Activated T-cell treated with anti-CD3 and anti-CD28 coated beads for 1 hour (primary cell): ENCODE results near the gene HACD2.
"Not testable (repeated sequence)": the region's sequence is repeated elsewhere in the genome, so short reads cannot be mapped to it uniquely, and the experiment has no call there.

ENCODE experiments used
- DNase-seq: peaks from one replicate; pipeline ENCODE4 v3.0.0-alpha.2; 2020; ENCODE audit warnings: low read depth

The HACD2 gene

GRCh38 chr3:123584988-123585937, at the start of gene HACD2:
Gene HACD2 (minus strand): TSS chr3:123585053. CDS start chr3:123585027, 26 bp downstream.
- DNase-seq = peak; percentile 92

GRCh38 chr3:123634149-123635051, 49.5 kb upstream of the HACD2 start:
- no peak for DNase-seq

GRCh38 chr3:123633530-123633929, 48.7 kb upstream of the HACD2 start:
- DNase-seq = no peak

DNA sequence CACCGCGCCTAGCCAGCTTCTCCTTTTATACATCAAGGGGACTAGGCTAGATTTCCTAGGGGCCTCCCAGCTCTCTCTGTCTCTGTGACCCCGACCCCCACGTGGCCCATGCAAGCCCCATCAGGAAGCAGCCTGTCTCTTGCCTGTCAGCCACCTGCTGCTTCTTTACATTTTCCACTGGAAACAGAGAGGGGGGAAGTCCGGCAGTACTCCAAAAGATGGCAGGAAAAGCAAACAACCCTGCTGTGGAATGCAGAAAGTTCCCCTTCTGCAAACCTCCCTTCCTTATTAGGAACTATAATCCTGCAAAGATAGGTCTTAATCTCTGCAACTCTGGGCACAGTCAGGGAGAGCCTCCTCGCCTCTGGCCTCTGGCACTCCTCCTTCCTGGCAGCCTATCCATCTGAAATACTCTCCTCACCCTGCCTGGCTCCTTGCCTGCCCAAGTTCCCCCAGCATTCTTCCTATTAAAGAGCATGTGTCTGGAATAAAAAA, 47.4 kb upstream of the HACD2 start:
- no peak for DNase-seq

DNA sequence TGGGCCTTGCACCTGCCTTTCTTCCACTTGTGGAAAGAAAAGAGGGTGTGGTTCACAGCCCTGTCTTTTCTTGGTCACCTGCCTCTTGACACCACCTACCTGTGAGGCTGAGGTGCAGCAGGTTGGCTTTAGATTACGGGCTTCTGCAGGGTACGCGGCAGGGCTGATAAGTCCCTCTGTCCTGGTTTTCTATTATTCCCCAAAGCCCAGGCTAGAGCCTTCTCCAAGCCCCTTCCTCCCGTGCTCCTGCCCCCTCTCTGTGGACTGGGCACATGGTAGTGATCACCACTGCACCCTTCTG, 44.8 kb upstream of the HACD2 start:
- no peak for DNase-seq

DNA sequence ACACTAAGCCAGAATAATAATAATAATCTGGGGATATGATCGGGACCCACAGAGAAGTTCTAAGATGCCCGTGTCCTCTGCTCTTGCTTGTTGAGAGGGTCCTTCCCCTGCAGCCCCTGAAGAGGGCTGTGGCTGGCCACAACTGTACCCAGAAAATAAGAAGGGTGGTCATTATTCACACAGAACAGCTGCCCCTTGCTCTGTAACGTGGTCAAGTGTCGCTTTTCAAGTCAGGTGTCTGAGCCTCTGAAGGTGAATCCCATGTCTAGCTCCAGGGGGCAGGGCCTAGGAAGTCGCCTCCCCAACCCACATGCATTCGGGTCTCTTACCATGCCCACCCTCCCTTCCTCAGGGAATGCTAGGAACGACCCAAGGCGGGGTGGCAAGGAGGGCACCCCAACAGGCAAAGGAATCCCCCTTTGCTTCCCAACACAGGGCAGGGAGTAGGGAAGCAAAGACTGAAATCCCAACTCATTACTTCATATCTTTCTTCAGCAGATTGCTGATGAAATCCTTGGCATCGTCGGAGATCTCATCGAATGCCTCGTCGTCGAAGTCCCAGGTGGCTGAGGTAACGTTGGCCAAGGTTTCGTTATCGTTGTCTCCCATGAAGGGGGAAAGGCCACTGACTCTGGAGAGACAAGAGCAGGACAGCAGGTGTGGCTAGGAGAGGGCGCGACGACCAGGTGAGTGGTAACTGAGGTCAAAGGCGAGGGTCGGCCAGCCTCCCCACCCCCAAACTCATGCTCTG, 44.3 kb upstream of the HACD2 start:
- no peak for DNase-seq

- DNase-seq = no peak
Observed at GRCh38 chr3:123627673-123628670, 43.1 kb upstream of the HACD2 start.

- DNase-seq = no peak
Observed at GRCh38 chr3:123626881-123627280, 42.0 kb upstream of the HACD2 start.

GRCh38 chr3:123624302-123624701, 39.4 kb upstream of the HACD2 start:
- DNase-seq = no peak

DNA sequence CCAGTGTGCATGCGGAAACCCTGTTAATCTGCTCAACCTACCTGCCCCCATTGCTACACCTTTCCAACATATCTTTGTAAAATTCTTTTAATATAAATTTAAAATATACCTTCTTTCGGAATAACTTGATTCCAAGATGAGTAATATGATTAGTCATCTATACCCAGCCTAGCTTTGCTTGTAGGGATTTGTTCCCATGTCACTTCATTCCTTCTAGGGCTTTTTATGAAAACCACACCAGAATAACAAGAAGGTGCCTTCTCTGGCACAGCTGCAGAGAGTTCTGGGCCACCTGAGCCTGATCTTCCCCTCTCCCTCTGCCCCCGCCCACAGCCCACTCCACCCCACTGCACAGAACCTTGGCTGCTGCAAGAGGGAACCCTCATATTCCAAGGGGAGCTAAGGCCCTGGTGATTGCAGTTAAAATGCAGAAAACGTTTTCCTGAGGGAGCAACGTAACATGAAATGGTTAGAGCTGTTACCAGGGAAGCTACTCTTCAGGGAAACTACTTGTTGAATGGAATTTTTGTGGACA, 38.6 kb upstream of the HACD2 start:
- DNase-seq = no peak

DNA sequence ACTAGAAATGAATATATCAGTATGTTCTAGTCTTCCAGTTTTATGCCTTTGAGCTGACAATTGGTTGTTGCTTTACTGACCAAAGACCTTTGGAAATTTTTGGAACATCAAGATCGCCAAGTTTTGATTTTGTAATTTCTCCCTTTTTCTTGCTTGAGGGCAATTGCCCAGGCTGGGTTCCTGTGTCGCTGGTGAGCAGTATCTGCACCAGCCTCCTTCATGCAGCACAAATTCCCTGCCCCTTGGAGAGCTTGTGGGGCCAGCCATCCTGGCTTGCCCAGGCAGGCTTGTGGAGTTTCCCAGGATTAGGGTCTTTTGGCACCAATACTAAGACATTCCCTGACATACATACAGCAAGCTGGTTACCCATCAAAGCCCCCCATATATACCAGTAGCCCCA, 37.9 kb upstream of the HACD2 start:
- no peak for DNase-seq

- no peak for DNase-seq
Observed at GRCh38 chr3:123621850-123622189, 37.0 kb upstream of the HACD2 start.

- DNase-seq = no peak
Observed at GRCh38 chr3:123621186-123621849, 36.5 kb upstream of the HACD2 start.

GRCh38 chr3:123620343-123620742, 35.5 kb upstream of the HACD2 start:
- no peak for DNase-seq

DNA sequence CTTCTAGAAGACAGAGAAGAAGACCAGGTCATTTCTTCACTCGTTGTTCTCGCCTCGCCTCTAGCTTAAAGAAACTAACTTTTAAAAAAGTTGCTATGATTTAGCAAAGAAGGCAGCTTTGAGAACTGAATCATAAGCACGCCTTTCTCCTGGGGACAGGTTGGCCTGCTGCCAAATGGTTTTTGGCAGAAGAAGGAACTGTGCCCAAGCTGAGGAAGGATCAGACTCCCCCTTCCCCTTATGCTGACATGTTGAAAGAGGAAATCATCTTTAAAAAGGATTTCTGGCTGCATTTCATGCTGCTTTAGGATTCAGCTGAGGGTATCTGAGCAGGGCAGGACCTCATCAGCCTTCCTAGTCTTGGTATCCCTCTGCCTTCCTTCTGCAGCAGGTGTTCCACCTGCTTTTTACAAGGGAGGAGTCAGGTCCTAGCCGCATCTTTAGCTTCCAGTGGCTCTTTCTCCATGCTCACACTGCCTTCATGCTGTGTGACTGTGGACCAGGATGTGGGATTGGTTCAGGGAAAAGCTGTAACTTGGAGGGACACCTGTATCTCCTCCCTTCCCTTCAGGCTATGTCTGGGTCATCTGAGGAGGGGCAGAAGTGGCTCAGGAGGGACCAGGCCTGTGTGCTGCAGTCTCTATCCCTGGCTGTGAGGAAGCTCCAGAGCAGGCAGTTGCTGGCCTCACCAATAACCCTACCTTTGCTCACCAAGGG, 34.1 kb upstream of the HACD2 start:
- no peak for DNase-seq

- DNase-seq = no peak
Observed at GRCh38 chr3:123618076-123618708, 33.3 kb upstream of the HACD2 start.

GRCh38 chr3:123616593-123616992, 31.7 kb upstream of the HACD2 start:
- no peak for DNase-seq

DNA sequence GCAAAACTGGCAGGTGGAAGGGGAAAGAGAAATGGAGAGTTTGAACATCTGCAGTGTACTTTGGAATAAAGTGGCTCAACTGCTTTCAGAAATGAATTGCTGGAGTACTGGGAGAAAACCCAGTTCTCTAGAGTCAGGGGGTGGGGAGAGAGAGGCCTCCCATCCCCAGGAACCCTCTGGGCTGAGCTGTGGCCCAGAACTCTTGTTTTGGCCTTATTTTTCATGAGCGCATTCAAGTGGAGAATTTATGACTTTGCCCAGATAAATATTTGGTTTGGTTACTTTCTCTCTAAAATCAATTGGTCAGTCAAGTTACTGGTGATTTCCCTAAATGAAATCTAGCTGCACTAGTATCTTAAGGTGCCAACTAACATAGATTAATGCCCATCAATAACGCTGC, 28.7 kb upstream of the HACD2 start:
- no peak for DNase-seq

DNA sequence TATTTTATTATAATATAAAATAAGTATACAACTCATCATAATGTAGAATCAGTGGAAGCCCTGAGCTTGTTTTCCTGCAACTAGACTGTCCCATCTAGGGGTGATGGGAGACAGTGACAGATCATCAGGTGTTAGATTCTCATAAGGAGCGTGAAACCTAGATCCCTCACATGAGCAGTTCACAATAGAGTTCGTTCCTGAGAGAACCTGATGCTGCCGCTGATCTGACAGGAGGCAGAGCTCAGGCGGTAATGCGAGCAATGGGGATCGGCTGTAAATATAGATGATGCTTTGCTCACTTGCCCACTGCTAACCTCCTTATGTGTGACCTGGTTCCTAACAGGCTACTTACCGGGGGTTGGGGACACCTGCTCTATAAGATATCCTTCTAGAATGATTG, 26.8 kb upstream of the HACD2 start:
- not testable (repeated sequence) for DNase-seq
